Transverse colon (tissue), 3 donors: ENCODE data around the gene LRBA.

Source experiments
- CTCF ChIP-seq, 5 experiments: fragments of 200-600 bp in 3 of 5; fragments of 450-650 bp in 2 of 5; sonication (generic) in 3 of 5; IDR thresholded peaks; 1 replicate in 2 of 5; 2 replicates in 3 of 5; pipeline ENCODE4 v1.5.1; 2016 to 2017; ENCODE audit warnings: antibody characterized with exemption in 5 of 5, inconsistent platforms in 3 of 5, mild to moderate bottlenecking in 2 of 5, moderate library complexity in 1 of 5
- EP300 ChIP-seq: sonication (generic); formaldehyde crosslinking; IDR thresholded peaks from one replicate; pipeline ENCODE4 v1.6.1; 2017; ENCODE audit warnings: antibody characterized with exemption, low read depth
- POLR2A ChIP-seq: fragments of 450-650 bp; IDR thresholded peaks from one replicate; pipeline ENCODE4 v1.6.1; 2016; ENCODE audit warnings: antibody characterized with exemption, mild to moderate bottlenecking, moderate library complexity

- no peak for TF ChIP-seq CTCF (IDR thresholded peaks at IDR 0.05)
- no peak for TF ChIP-seq POLR2A
- TF ChIP-seq EP300 = no peak
These were observed 715.3 kb downstream of the LRBA start for GRCh38 chr4:150299816-150300215.
